Nephron progenitor cell (in vitro differentiated cells): Measurements from ENCODE around the gene ARSJ.

ENCODE experiments used
- DNase-seq: peaks from one replicate; pipeline ENCODE4 v3.0.0; 2021
- H3K27ac Mint-ChIP-seq: 2 replicates; pipeline ENCODE4 v1.8.0; 2021; ENCODE audit warnings: mild to moderate bottlenecking, moderate library complexity, mixed read lengths
- H3K27me3 Mint-ChIP-seq: 2 replicates; pipeline ENCODE4 v1.8.0; 2021; ENCODE audit warnings: mild to moderate bottlenecking, low read depth, mixed read lengths; ENCODE audit not compliant: poor library complexity
- H3K36me3 Mint-ChIP-seq: 2 replicates; pipeline ENCODE4 v1.8.0; 2021; ENCODE audit warnings: low read depth, mixed read lengths
- H3K4me1 Mint-ChIP-seq: 2 replicates; pipeline ENCODE4 v1.8.0; 2021; ENCODE audit warnings: mixed read lengths
- H3K4me3 Mint-ChIP-seq: 2 replicates; pipeline ENCODE4 v1.8.0; 2021; ENCODE audit warnings: mild to moderate bottlenecking, moderate library complexity, mixed read lengths
- H3K9me3 Mint-ChIP-seq: 2 replicates; pipeline ENCODE4 v1.8.0; 2021; ENCODE audit warnings: mild to moderate bottlenecking, moderate library complexity, mixed read lengths
- CTCF ChIP-seq: fragments of 200-600 bp; sonication (generic); IDR thresholded peaks from 2 replicates; pipeline ENCODE4 v1.5.0; 2021; ENCODE audit warnings: antibody characterized with exemption

ARSJ gene

DNA sequence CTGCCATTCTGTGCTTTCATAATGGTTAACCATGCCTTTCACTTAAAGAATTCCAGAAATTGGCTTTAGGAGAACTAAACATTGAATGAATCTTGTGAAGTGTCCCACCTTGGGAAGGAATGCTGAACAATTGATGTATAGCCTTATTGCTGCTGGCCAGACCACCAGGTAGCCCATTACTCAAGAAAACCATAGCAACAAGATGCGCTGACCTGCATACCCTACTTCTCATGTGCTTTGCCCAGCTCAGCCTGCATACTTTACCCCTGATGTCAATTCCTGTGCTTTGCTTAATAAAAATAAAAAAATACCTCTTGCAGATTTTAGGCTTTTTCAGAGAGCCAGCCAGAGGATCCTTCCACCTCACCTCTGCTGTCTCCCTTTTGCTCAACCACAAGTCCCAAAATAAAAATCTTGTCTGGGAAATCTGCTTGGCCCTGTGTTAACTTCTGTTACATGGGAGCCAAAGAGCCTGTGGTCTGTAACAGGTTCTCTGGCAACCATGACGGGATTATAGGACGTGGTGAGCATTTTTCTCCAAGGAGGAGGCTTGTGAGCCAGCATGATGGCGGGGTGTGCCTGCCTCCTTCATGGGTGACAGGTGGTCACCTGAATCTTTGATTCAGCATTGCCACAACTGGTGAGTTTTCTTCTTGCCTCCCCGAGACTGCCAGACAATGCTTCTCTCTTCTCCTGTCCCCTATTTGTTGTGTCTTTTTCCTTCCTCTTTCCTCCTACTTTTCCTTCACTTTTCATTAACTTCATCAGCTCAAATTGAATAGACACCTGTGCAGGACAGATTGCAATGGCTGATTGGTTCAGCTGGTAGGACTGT lies 106.8 kb downstream of the ARSJ start:
- no peaks in the 10 kb centered on the region for H3K36me3 Mint-ChIP-seq
- no peaks in the 10 kb centered on the region for H3K27me3 Mint-ChIP-seq
- H3K9me3 Mint-ChIP-seq, result no peaks in the 10 kb centered on the region
- no peak overlapping the region for H3K4me3 Mint-ChIP-seq
- peaks cover 8% of the 10 kb centered on the region for H3K4me1 Mint-ChIP-seq
- DNase-seq, result no peak
- no peak for TF ChIP-seq CTCF
- H3K27ac Mint-ChIP-seq, result no peak overlapping the region

- no peak for TF ChIP-seq CTCF
- no peaks in the 10 kb centered on the region for H3K27me3 Mint-ChIP-seq
- no peaks in the 10 kb centered on the region for H3K36me3 Mint-ChIP-seq
- no peak overlapping the region for H3K4me3 Mint-ChIP-seq
- no peaks in the 10 kb centered on the region for H3K9me3 Mint-ChIP-seq
- DNase-seq, result no peak
- H3K27ac Mint-ChIP-seq, result no peak overlapping the region
- peaks cover 8% of the 10 kb centered on the region for H3K4me1 Mint-ChIP-seq
Observed at GRCh38 chr4:113871080-113871479, 108.4 kb downstream of the ARSJ start.

DNA sequence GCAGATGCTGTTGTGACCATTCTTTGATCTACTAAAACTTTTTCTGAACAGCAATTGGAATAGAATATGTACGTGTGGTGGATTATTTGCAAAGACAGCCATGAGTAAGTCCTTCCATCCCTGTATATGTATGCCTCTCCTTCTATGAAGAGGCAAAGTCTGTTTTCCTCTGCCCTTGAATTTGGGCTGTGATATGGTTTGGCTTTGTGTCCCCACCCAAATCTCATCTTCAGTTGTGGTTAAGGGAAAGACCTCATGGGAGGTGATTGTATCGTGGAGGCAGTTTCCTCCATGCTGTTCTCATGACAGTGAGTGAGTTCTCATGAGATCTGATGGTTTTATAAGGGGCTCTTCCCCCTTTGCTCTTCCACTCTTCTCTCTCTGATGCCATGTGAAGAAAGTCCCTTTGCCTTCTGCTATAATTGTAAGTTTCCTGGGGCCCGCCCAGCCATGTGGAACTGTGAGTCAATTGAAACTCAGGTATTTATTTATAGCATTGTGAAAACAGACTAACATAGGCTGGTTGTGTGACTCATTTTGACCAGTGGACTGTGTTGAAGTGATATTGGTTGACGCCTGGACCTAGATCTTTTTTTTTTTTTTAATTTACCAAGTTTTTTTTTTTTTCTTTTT lies 109.6 kb downstream of the ARSJ start:
- no peak overlapping the region for H3K27ac Mint-ChIP-seq
- H3K36me3 Mint-ChIP-seq, result no peaks in the 10 kb centered on the region
- H3K27me3 Mint-ChIP-seq, result no peaks in the 10 kb centered on the region
- H3K4me1 Mint-ChIP-seq, result peaks cover 8% of the 10 kb centered on the region
- H3K4me3 Mint-ChIP-seq, result no peak overlapping the region
- no peak for TF ChIP-seq CTCF
- DNase-seq, result no peak
- H3K9me3 Mint-ChIP-seq, result no peaks in the 10 kb centered on the region

GRCh38 chr4:113866611-113867010 lies 112.8 kb downstream of the ARSJ start:
- DNase-seq, result no peak
- no peaks in the 10 kb centered on the region for H3K9me3 Mint-ChIP-seq
- H3K4me1 Mint-ChIP-seq, result no peaks in the 10 kb centered on the region
- H3K36me3 Mint-ChIP-seq, result no peaks in the 10 kb centered on the region
- no peaks in the 10 kb centered on the region for H3K27me3 Mint-ChIP-seq
- no peak overlapping the region for H3K27ac Mint-ChIP-seq
- H3K4me3 Mint-ChIP-seq, result no peak overlapping the region
- TF ChIP-seq CTCF, result no peak

DNA sequence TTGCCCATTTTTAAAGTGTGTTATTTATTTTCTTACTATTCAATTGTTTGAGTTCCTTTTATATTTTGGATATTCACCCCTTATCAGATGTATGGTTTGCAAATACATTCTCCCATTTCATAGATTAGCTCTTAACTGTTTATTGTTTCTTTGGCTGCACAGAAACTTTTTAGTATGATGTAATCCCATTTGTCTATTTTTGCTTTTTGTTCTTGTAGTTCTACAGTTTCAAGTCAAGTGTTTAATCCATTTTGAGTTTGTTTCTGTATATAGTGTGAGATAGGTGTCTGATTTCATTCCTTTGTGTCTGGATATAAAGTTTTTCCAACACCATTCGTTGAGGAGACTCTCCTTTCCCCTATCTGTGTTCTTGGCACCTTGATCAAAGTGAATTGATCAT lies 120.5 kb downstream of the ARSJ start:
- Mint-ChIP-seq H3K27ac (no peak overlapping the region), H3K36me3 (no peaks in the 10 kb centered on the region), H3K27me3 (peaks cover 2% of the 10 kb centered on the region), H3K4me3 (no peak overlapping the region), H3K9me3 (no peaks in the 10 kb centered on the region), H3K4me1 (no peaks in the 10 kb centered on the region)
- TF ChIP-seq CTCF, result no peak
- DNase-seq, result no peak

GRCh38 chr4:113851816-113852215 lies 127.6 kb downstream of the ARSJ start:
- TF ChIP-seq CTCF, result no peak
- Mint-ChIP-seq H3K27ac (no peak overlapping the region), H3K9me3 (peaks cover 16% of the 10 kb centered on the region), H3K27me3 (no peaks in the 10 kb centered on the region), H3K36me3 (no peaks in the 10 kb centered on the region), H3K4me3 (no peak overlapping the region), H3K4me1 (peaks cover 5% of the 10 kb centered on the region)
- no peak for DNase-seq
